Gastroesophageal sphincter (tissue), 3 donors: ENCODE data around the gene CLTB.

ENCODE experiments used
- CTCF ChIP-seq, 4 experiments: fragments of 200-600 bp in 2 of 4; fragments of 450-650 bp in 2 of 4; sonication (generic) in 1 of 4; IDR thresholded peaks; one replicate each; pipeline ENCODE4 v1.5.1; 2017 to 2019; ENCODE audit warnings: antibody characterized with exemption in 4 of 4, mild to moderate bottlenecking in 2 of 4, moderate library complexity in 2 of 4
- EP300 ChIP-seq: sonication (generic); formaldehyde crosslinking; IDR thresholded peaks from one replicate; pipeline ENCODE4 v1.6.1; 2017; ENCODE audit warnings: antibody characterized with exemption, mild to moderate bottlenecking
- POLR2A ChIP-seq, 2 donors: fragments of 450-650 bp; IDR thresholded peaks; one replicate each; pipeline ENCODE4 v1.6.1; 2017; ENCODE audit warnings: antibody characterized with exemption in 2 of 2, mild to moderate bottlenecking in 2 of 2, moderate library complexity in 1 of 2

GRCh38 chr5:176446884-176447590, 30.7 kb upstream of the CLTB start:
- TF ChIP-seq CTCF (IDR thresholded peaks at IDR 0.05): no peak
- no peak for TF ChIP-seq POLR2A (IDR thresholded peaks at IDR 0.05)
- TF ChIP-seq EP300: no peak
